ENCODE data around the gene TK2. TPM values are rescaled to one million over a fixed set of nuclear protein-coding genes. Genes with fewer than 3 reads are reported as not detected.

The TK2 gene
- total and polyA plus RNA-seq, 2 experiments from 2014 or later, result 1.8 to 4.2 TPM

- Histone ChIP-seq H3K9me2 (ENCODE audit: insufficient read depth) (no peaks in the 10 kb centered on the region), H3K4me1 (ENCODE audit: insufficient read depth) (no peaks in the 10 kb centered on the region), H3K4me3 (no peak overlapping the region), H3K4me2 (no peak overlapping the region), H3K36me3 (ENCODE audit: insufficient read depth) (no peaks in the 10 kb centered on the region), H3K27me3 (ENCODE audit: insufficient read depth) (no peaks in the 10 kb centered on the region), H3K27ac (ENCODE audit: low read depth) (no peak overlapping the region), H4K20me1 (replicated peaks; ENCODE audit: insufficient read depth) (peaks cover 7% of the 10 kb centered on the region; the same call in 1 of the 2 replicates), H3K79me2 (replicated peaks; ENCODE audit: insufficient read depth) (no peaks in the 10 kb centered on the region), H2AFZ (no peak overlapping the region), H3F3A (replicated peaks; ENCODE audit: low read depth) (no peaks in the 10 kb centered on the region)
- no peaks in the 10 kb centered on the region for H3K27me3 Mint-ChIP-seq (ENCODE audit: insufficient read depth, low read depth, poor library complexity)
- TF ChIP-seq STAT1 (IDR thresholded peaks at IDR 0.05; ENCODE audit: unreplicated experiment), result no peak
- TF ChIP-seq ZNF331 (CRISPR knock-in tag; IDR thresholded peaks at IDR 0.05; ENCODE audit: low read depth), result no peak
- TF ChIP-seq ZNF114 (CRISPR knock-in tag; IDR thresholded peaks at IDR 0.05), result no peak
- no peak for TF ChIP-seq JUNB (IDR thresholded peaks at IDR 0.05; ENCODE audit: unreplicated experiment)
- no peak for TF ChIP-seq ZNF462 (CRISPR knock-in tag; IDR thresholded peaks at IDR 0.05)
- TF ChIP-seq EZH2phosphoT487 (IDR thresholded peaks at IDR 0.05; ENCODE audit: unreplicated experiment), result no peak
- TF ChIP-seq EZH2 (IDR thresholded peaks at IDR 0.05; ENCODE audit: low read depth, unreplicated experiment), result no peak
- DNase-seq (ENCODE audit: low spot score) (no peak), ATAC-seq (no peak)
- peaks cover 4% of the 10 kb centered on the region; the same call in 1 of the 3 replicates for H3K36me3 Mint-ChIP-seq (ENCODE audit: low read depth)
- H3K27ac Mint-ChIP-seq, result no peak overlapping the region
- no peaks in the 10 kb centered on the region for H3K9me3 Mint-ChIP-seq
- H3K4me1 Mint-ChIP-seq, result no peaks in the 10 kb centered on the region
- no peak overlapping the region for H3K4me3 Mint-ChIP-seq
Observed at GRCh38 chr16:66569131-66569530, 19.2 kb upstream of the TK2 start.

GRCh38 chr16:66568355-66568754 lies 18.4 kb upstream of the TK2 start:
- Mint-ChIP-seq H3K9me3 (no peaks in the 10 kb centered on the region), H3K36me3 (ENCODE audit: low read depth) (peaks cover 4% of the 10 kb centered on the region; the same call in 1 of the 3 replicates), H3K4me1 (no peaks in the 10 kb centered on the region), H3K4me3 (no peak overlapping the region), H3K27ac (no peak overlapping the region), H3K27me3 (ENCODE audit: insufficient read depth, low read depth, poor library complexity) (no peaks in the 10 kb centered on the region)
- peaks cover 7% of the 10 kb centered on the region; the same call in 1 of the 2 replicates for H4K20me1 ChIP-seq (replicated peaks; ENCODE audit: insufficient read depth)
- no peaks in the 10 kb centered on the region for H3K79me2 ChIP-seq (replicated peaks; ENCODE audit: insufficient read depth)
- H3K9me2 ChIP-seq (ENCODE audit: insufficient read depth), result no peaks in the 10 kb centered on the region
- H3F3A ChIP-seq (replicated peaks; ENCODE audit: low read depth), result no peaks in the 10 kb centered on the region
- H3K36me3 ChIP-seq (ENCODE audit: insufficient read depth), result no peaks in the 10 kb centered on the region
- H3K4me3 ChIP-seq, result no peak overlapping the region
- DNase-seq (ENCODE audit: low spot score), result no peak
- H3K27me3 ChIP-seq (ENCODE audit: insufficient read depth), result no peaks in the 10 kb centered on the region
- no peak overlapping the region for H3K4me2 ChIP-seq
- H3K4me1 ChIP-seq (ENCODE audit: insufficient read depth), result no peaks in the 10 kb centered on the region
- H2AFZ ChIP-seq, result no peak overlapping the region
- no peak overlapping the region for H3K27ac ChIP-seq (ENCODE audit: low read depth)
- ATAC-seq, result no peak
- TF ChIP-seq JUNB (IDR thresholded peaks at IDR 0.05; ENCODE audit: unreplicated experiment), result no peak
- TF ChIP-seq ZNF114 (CRISPR knock-in tag; IDR thresholded peaks at IDR 0.05), result no peak
- TF ChIP-seq ZNF462 (CRISPR knock-in tag; IDR thresholded peaks at IDR 0.05), result no peak

Measured in GM23338 (cell line).